ENCODE data around the gene LENG8. TPM values are rescaled to one million over a fixed set of nuclear protein-coding genes. Genes with fewer than 3 reads are reported as not detected.
A peak's percentile ranks its signal among the peaks of the same experiment; 100 is the strongest.
"Not testable (repeated sequence)": the region's sequence is repeated elsewhere in the genome, so short reads cannot be mapped to it uniquely, and the experiment has no call there.

LENG8 gene
- polyA plus RNA-seq, 3 donors from 2014 or later: 3.2 to 8.6 (median 3.2) TPM

GRCh38 chr19:54436628-54437252 lies 12.3 kb upstream of the LENG8 start:
- Mint-ChIP-seq H3K27ac (peak overlapping the region in 1 of 6 donors; percentile 4), H3K36me3 (peaks cover 0 to 3% (median 3%) of the 10 kb centered on the region in 3 donors), H3K9me3 (no peaks in the 10 kb centered on the region), H3K4me1 (peaks cover 15 to 21% of the 10 kb centered on the region in 2 donors), H3K27me3 (ENCODE audit: low read depth in 3 of 3) (peaks cover 0 to 3% (median 2%) of the 10 kb centered on the region in 3 donors), H3K4me3 (no peak overlapping the region)
- DNase-seq: no peak

GRCh38 chr19:54439174-54439851 lies 9.7 kb upstream of the LENG8 start:
- no peaks in the 10 kb centered on the region for H3K9me3 Mint-ChIP-seq
- no peak for DNase-seq

GRCh38 chr19:54440641-54441040 lies 8.4 kb upstream of the LENG8 start:
- Mint-ChIP-seq H3K4me1 (peaks cover 2 to 6% of the 10 kb centered on the region in 2 donors), H3K27ac (no peak overlapping the region), H3K9me3 (no peaks in the 10 kb centered on the region), H3K27me3 (ENCODE audit: low read depth in 3 of 3) (peaks cover 0 to 2% (median 0%) of the 10 kb centered on the region in 3 donors), H3K36me3 (peaks cover 8 to 12% (median 8%) of the 10 kb centered on the region in 3 donors), H3K4me3 (no peak overlapping the region)
- DNase-seq: no peak

More at GRCh38 chr19:54439174-54439851, 9.7 kb upstream of the LENG8 start:
- Mint-ChIP-seq H3K27me3 (ENCODE audit: low read depth in 3 of 3) (peaks cover 0 to 3% (median 0%) of the 10 kb centered on the region in 3 donors), H3K27ac (no peak overlapping the region), H3K4me1 (peaks cover 10 to 15% of the 10 kb centered on the region in 2 donors), H3K4me3 (no peak overlapping the region), H3K36me3 (peaks cover 8 to 12% (median 8%) of the 10 kb centered on the region in 3 donors)

GRCh38 chr19:54444737-54445136 lies 4.3 kb upstream of the LENG8 start:
- Mint-ChIP-seq H3K4me1 (peaks cover 21 to 27% of the 10 kb centered on the region in 2 donors), H3K27ac (no peak overlapping the region), H3K9me3 (peaks cover 0 to 3% (median 0%) of the 10 kb centered on the region in 6 donors), H3K36me3 (peaks cover 5 to 9% (median 8%) of the 10 kb centered on the region in 3 donors), H3K27me3 (ENCODE audit: low read depth in 3 of 3) (peaks cover 13 to 17% (median 14%) of the 10 kb centered on the region in 3 donors), H3K4me3 (no peak overlapping the region)
- DNase-seq: no peak

GRCh38 chr19:54446349-54446748 lies 2.6 kb upstream of the LENG8 start:
- not testable (repeated sequence) for H3K4me3 Mint-ChIP-seq, DNase-seq, H3K9me3 Mint-ChIP-seq, H3K27ac Mint-ChIP-seq
- Mint-ChIP-seq H3K4me1 (peaks cover 36 to 43% of the 10 kb centered on the region in 2 donors), H3K36me3 (peaks cover 5 to 14% (median 8%) of the 10 kb centered on the region in 3 donors), H3K27me3 (ENCODE audit: low read depth in 3 of 3) (peaks cover 18 to 27% (median 26%) of the 10 kb centered on the region in 3 donors)

- peaks cover 3 to 20% (median 5%) of the 10 kb centered on the region in 3 donors for H3K36me3 Mint-ChIP-seq
- peaks cover 52 to 56% of the 10 kb centered on the region in 2 donors for H3K4me1 Mint-ChIP-seq
- DNase-seq: no peak
- peaks cover 0 to 3% (median 0%) of the 10 kb centered on the region in 6 donors for H3K9me3 Mint-ChIP-seq
- peaks cover 21 to 27% (median 26%) of the 10 kb centered on the region in 3 donors for H3K27me3 Mint-ChIP-seq (ENCODE audit: low read depth in 3 of 3)
- peak overlapping the region; percentile 95 to 99 (median 97) for H3K4me3 Mint-ChIP-seq
- peak overlapping the region; percentile 98 to 100 (median 98) for H3K27ac Mint-ChIP-seq
Observed at GRCh38 chr19:54448040-54448773, 792 bp upstream of the LENG8 start.

GRCh38 chr19:54449701-54450069 lies 686 bp downstream of the LENG8 start:
- H3K27me3 Mint-ChIP-seq (ENCODE audit: low read depth in 3 of 3): peaks cover 21 to 30% (median 26%) of the 10 kb centered on the region in 3 donors
- H3K27ac Mint-ChIP-seq: peak overlapping the region; percentile 98 to 100 (median 98)
- peaks cover 55 to 59% of the 10 kb centered on the region in 2 donors for H3K4me1 Mint-ChIP-seq
- H3K4me3 Mint-ChIP-seq: peak overlapping the region; percentile 95 to 99 (median 97)
- DNase-seq: no peak
- H3K9me3 Mint-ChIP-seq: peaks cover 0 to 3% (median 0%) of the 10 kb centered on the region in 6 donors
- peaks cover 4 to 22% (median 5%) of the 10 kb centered on the region in 3 donors for H3K36me3 Mint-ChIP-seq

GRCh38 chr19:54451331-54451871 lies 2.4 kb downstream of the LENG8 start:
- peaks cover 25 to 35% (median 34%) of the 10 kb centered on the region in 3 donors for H3K27me3 Mint-ChIP-seq (ENCODE audit: low read depth in 3 of 3)
- H3K4me3 Mint-ChIP-seq: peak overlapping the region; percentile 95 to 99 (median 97)
- peaks cover 4 to 28% (median 5%) of the 10 kb centered on the region in 3 donors for H3K36me3 Mint-ChIP-seq
- H3K4me1 Mint-ChIP-seq: peaks cover 55 to 59% of the 10 kb centered on the region in 2 donors
- H3K9me3 Mint-ChIP-seq: peaks cover 0 to 3% (median 0%) of the 10 kb centered on the region in 6 donors
- no peak for DNase-seq
- peak overlapping the region; percentile 39 to 100 (median 98) for H3K27ac Mint-ChIP-seq

- H3K9me3 Mint-ChIP-seq: peaks cover 0 to 3% (median 0%) of the 10 kb centered on the region in 6 donors
- H3K4me3 Mint-ChIP-seq: peak overlapping the region in 2 of 5 donors; percentile 13 to 98
- peaks cover 25 to 37% (median 36%) of the 10 kb centered on the region in 3 donors for H3K27me3 Mint-ChIP-seq (ENCODE audit: low read depth in 3 of 3)
- H3K36me3 Mint-ChIP-seq: peaks cover 4 to 28% (median 5%) of the 10 kb centered on the region in 3 donors
- peaks cover 54 to 55% of the 10 kb centered on the region in 2 donors for H3K4me1 Mint-ChIP-seq
- peak overlapping the region in 3 of 6 donors; percentile 17 to 45 (median 39) for H3K27ac Mint-ChIP-seq
- no peak for DNase-seq
Observed at GRCh38 chr19:54451997-54452396, 3.0 kb downstream of the LENG8 start.

- Mint-ChIP-seq H3K36me3 (peaks cover 4 to 28% (median 5%) of the 10 kb centered on the region in 3 donors), H3K27ac (no peak overlapping the region), H3K4me1 (peaks cover 49% of the 10 kb centered on the region in 2 donors), H3K9me3 (peaks cover 0 to 3% (median 0%) of the 10 kb centered on the region in 6 donors), H3K27me3 (ENCODE audit: low read depth in 3 of 3) (peaks cover 25 to 40% (median 38%) of the 10 kb centered on the region in 3 donors), H3K4me3 (peak overlapping the region in 1 of 5 donors; percentile 7)
- DNase-seq: no peak
Observed at GRCh38 chr19:54452626-54453025, 3.6 kb downstream of the LENG8 start.

GRCh38 chr19:54453921-54454780 lies 5.2 kb downstream of the LENG8 start:
- Mint-ChIP-seq H3K4me1 (peaks cover 38 to 46% of the 10 kb centered on the region in 2 donors), H3K36me3 (peaks cover 12 to 41% (median 16%) of the 10 kb centered on the region in 3 donors), H3K9me3 (peaks cover 0 to 2% (median 0%) of the 10 kb centered on the region in 6 donors), H3K27me3 (ENCODE audit: low read depth in 3 of 3) (peaks cover 19 to 38% (median 36%) of the 10 kb centered on the region in 3 donors), H3K4me3 (no peak overlapping the region), H3K27ac (peak overlapping the region in 1 of 6 donors; percentile 17)
- DNase-seq: no peak

Measured in immature natural killer cell (primary cell).